ENCODE measurements around the gene SOX15.

DNA sequence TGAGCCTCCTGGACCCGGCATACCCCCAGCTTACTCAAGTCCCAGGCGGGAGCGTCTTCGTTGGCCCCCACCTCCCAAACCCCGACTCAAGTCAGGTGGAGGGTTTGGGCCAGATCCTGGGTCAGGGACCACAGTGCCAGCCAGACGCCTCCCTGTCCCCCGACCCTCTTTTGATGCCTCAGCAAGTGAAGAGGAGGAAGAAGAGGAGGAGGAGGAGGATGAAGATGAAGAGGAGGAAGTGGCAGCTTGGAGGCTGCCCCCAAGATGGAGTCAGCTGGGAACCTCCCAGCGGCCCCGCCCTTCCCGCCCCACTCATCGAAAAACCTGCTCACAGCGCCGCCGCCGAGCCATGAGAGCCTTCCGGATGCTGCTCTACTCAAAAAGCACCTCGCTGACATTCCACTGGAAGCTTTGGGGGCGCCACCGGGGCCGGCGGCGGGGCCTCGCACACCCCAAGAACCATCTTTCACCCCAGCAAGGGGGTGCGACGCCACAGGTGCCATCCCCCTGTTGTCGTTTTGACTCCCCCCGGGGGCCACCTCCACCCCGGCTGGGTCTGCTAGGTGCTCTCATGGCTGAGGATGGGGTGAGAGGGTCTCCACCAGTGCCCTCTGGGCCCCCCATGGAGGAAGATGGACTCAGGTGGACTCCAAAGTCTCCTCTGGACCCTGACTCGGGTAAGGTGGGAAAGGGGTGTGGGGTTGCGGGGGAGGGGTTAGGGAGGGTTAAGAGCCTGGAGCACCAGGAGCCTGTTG, 26.6 kb downstream of the SOX15 start:
- TF ChIP-seq, protein P1, sequence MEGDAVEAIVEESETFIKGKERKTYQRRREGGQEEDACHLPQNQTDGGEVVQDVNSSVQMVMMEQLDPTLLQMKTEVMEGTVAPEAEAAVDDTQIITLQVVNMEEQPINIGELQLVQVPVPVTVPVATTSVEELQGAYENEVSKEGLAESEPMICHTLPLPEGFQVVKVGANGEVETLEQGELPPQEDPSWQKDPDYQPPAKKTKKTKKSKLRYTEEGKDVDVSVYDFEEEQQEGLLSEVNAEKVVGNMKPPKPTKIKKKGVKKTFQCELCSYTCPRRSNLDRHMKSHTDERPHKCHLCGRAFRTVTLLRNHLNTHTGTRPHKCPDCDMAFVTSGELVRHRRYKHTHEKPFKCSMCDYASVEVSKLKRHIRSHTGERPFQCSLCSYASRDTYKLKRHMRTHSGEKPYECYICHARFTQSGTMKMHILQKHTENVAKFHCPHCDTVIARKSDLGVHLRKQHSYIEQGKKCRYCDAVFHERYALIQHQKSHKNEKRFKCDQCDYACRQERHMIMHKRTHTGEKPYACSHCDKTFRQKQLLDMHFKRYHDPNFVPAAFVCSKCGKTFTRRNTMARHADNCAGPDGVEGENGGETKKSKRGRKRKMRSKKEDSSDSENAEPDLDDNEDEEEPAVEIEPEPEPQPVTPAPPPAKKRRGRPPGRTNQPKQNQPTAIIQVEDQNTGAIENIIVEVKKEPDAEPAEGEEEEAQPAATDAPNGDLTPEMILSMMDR (IDR thresholded peaks at IDR 0.05; ENCODE audit: borderline replicate concordance, extremely low read depth, low read length, poor library complexity, severe bottlenecking) = no peak
- no peak for TF ChIP-seq EZH2 (IDR thresholded peaks at IDR 0.05; ENCODE audit: borderline replicate concordance, low read depth, low read length, severe bottlenecking)

Measured in DND-41 (cell line).